ENCODE measurements around the gene AK9.
"Not testable (repeated sequence)": the region's sequence is repeated elsewhere in the genome, so short reads cannot be mapped to it uniquely, and the experiment has no call there.

AK9 gene

DNA sequence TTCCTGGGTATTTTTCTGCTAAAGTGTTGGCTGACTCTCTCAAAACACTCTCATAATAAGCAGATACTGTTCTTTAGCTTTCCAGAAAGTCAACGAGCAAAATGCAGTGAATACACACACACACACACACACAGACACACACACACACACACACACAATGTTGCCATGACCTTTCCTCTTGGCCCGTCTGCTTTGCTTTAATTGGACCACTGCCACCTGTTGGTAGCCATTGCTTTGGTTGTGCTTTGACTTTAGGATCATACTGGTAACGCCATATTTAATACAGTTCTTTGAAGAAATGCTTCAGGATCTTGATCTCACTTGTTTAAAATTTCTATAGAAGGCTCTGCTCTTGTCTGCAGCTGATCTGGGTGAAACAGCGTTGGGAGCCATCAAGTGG lies 4.5 kb upstream of the AK9 start:
- no peak for DNase-seq (ENCODE audit: low spot score)

DNA sequence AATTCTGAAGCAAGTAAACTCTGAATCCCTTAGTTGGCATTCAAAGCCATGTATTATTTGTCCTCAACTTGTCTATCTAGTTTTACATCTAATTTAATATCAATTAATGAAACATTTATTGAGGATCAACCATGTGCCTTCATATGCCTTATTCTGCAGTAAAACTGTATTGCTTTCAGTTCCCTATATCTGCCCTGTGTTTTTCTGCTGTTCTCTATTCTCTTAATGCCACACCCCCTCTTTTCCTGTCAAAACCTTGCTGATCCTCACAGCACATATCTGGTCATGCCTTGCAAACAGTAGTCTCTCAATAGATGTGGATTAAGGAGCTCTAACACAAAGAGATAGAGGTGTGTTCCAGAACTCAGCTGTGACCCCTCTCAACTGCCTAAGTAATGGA lies 2.1 kb upstream of the AK9 start:
- DNase-seq (ENCODE audit: low spot score): no peak

DNA sequence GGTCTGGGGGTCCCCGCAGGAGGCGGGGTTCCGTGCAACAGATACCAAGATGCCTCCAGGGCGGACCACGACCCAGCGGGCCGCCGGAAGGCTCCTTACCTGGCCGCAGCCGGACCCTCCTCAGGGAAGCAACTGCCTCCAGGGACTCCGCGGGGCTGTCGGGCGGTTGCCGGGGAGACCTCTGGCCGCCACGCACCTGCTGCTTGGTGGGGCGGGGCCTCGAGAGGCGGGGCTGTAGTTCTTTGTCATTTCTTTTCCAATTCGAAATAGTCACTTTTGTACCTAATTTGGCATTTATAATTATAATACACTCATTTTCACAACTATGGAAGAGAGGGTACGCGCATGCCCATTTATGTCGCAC lies 647 bp downstream of the AK9 start:
- peak; percentile 48 for DNase-seq (ENCODE audit: low spot score)

DNA sequence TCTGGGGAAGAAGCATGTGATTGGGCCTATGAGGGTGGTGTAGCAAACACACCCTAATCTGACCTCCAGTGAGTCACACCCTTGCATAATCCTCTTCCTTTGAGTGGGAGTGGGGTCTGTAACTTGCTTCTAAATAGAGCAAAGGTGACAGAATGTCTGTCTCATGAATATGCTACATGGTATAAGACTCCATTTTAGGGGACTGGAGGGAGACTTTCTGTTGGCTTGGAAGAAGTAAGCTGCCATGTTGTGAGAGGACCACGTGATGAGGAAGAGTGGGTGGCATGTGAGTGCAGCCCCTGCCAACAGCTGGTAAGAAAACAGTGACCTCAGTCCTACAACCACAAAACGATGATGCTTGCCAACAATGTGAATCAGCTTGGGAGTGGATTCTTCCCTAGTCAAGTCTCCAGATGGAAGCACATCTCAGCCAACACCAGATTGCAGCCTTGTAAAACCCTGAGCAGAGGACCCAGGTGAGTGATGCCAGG lies 3.7 kb downstream of the AK9 start:
- no peak for DNase-seq (ENCODE audit: low spot score)

DNA sequence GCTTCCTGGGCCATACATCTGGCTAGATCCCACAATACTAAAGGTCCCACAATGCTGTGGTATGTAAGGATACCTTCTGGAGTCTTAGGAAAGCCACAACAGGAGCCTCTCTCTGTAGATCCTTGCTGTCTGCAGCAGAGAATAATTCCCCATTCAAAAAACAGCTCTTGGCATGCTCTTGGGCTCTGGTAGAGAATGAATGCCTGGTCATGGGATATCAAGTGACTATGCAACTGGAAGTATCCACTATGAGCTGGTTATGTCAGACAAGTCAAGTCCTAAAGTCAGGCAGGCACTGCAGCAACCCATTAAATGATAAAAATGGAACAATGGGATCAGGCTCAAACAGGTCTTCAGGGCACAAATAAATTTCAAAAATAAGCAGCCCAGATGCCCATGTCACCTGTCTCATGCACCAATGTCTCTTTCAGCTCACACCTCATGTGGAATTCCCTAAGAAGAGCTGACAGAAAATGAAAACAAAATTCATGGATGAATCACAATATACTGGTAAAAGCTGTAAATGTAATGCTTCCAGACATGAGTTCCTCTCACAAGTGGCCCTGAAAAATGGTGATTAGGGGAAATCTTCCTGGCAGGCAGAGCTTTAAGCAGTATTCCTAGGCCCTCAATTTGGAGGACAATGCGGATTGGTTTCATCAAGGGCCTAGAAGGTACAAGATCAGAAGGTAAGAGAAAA lies 4.3 kb downstream of the AK9 start:
- no peak for DNase-seq (ENCODE audit: low spot score)

DNA sequence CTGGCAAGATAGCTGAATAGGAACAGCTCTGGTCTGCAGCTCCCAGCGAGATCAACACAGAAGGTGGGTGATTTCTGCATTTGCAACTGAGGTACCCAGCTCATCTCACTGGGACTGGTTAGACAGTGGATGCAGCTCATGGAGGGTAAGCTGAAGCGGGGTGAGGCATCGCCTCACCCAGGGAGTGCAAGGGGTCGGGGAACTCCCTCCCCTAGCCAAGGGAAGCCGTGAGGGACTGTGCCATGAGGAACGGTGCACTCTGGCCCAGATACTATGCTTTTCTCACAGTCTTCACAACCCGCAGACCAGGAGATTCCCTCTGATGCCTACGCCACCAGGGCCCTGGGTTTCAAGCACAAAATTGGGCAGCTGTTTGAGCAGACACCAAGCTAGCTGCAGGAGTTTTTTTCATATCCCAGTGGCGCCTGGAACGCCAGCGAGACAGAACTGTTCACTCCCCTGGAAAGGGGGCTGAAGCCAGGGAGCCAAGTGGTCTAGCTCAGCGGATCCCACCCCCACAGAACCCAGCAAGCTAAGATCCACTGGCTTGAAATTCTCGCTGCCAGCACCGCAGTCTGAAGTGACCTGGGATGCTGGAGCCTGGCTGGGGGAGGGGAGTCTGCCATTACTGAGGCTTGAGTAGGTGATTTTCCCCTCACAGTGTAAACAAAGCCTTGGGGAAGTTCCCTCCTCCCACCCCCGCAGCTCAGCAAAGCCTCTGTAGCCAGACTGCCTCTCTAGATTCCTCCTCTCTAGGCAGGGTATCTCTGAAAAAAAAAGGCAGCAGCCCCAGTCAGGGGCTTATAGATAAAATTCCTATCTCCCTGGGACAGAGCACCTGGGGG lies 12.1 kb downstream of the AK9 start:
- not testable (repeated sequence) for DNase-seq (ENCODE audit: low spot score)

DNA sequence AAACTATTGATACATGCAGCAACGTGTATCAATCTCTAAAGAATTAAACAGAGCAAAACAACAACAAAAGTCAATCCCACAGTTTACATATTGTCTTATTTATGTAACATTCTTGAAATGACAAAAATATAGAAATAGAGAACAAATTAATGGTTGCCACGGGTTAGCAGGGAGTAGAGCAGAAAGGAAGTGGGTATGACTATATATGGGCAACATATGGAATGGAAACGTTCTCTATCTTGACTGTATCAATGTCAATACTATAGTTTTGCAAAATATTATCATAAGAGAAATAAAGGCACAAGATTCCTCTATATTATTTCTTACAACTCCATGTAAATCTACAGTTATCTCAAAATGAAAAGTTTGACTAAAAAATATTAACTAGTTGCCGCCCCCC lies 12.8 kb downstream of the AK9 start:
- DNase-seq (ENCODE audit: low spot score): no peak

DNA sequence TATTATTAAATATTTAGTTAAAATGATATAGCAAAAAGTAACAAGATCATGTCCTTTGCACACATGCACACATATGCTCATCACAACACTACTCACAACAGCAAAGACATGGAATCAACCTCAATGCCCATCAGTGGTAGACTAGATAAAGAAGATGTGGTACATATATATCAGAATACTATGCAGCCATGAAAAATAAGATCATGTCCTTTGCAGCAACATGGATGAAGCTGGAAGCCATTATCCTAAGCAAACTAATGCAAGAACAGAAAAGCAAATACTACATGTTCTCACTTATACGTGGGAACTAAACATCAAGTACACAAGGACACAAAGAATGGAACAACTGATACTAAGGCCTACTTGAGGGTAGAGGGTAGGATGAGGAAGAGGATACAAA lies 14.3 kb downstream of the AK9 start:
- no peak for DNase-seq (ENCODE audit: low spot score)

DNA sequence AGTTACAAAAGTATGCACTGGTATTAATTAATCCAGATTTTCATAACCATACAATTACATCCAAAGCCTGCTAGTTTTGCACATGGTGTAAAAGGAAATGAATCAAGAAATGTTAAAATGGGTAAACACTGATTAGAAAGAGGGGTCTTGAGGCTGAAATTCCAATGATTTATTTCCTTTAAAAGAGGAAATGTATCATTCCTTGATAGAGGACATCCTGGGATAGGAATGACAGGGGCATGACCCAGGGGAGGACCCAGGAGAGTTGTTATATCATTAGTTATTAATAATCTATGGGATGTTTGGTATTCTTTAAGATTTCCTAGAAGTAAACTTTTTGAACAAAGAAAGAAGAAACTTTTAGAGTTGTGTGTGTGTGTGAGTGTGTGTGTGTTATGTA lies 18.2 kb downstream of the AK9 start:
- DNase-seq (ENCODE audit: low spot score): no peak

DNA sequence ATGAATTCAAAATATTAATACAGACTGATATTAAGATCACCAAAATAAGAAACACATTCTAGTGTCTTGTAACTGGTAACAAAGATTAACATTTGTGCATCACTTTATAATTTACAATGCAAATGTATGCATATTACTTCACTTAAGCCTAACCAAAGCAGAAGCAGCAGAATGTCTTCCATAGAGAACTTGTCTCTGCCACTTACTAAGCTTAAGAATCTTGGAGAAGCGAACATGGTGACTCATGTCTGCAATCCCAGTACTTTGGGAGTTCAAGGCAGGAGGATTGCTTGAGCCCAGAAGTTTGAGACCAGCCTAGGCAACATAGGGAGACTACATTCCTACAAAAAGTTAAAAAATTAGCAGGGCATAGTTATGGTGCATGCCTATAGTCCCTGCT lies 18.8 kb downstream of the AK9 start:
- DNase-seq (ENCODE audit: low spot score): no peak

DNA sequence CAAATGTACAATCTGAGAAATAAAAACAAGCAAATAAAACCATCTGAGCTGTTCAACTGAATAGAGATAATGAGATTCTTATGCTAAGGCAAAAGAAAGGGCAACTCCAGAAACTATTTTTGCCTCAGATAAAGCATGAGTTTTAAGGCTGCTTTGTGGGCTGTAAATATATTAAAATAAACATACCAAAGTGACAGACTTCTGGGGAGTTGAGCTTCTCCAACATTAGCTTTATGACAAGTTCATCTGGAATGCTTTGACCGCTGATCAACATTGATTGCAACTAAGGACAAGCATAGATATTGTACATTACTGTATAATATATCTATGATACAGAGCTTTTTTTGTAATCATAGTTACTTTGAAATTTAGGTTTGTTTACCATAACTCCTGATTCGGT lies 19.3 kb downstream of the AK9 start:
- no peak for DNase-seq (ENCODE audit: low spot score)

DNA sequence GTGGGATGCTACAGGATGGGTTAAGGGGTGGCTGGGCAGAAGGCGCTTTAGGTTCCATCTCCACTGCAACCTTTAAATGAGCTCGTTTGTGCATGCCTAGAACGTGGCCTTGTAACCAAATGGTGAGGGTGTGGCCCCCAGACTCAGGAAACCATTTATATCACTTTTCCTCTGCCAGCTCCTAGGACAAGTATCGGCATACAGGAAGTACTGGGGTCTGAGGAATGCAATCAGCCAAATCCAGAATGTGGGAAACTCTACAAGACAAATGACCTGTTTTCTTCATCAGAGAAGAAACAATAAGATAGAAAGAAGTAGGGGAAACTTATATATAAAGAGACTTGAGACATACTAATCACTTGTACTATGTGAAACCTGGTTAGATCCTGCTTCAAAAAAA lies 21.2 kb downstream of the AK9 start:
- DNase-seq (ENCODE audit: low spot score): no peak

DNA sequence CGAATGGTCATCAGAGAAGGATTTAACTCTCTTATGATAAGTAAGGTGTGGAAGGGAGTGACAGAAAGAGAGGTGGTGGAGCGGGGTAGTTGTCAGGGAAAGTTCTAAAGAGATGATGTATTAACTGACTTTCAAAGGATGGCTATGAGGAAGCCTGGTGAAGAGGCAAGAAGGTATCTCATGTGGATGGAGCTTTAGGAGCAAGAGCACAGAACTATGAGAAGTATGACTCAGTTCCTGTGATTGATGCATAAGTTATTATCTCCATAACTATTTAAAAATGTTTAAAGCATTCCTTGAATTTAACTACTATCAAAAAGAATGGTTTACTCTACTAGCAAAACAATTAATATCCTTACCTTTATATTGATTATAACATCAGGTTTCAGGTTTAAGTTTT lies 28.8 kb downstream of the AK9 start:
- DNase-seq (ENCODE audit: low spot score): no peak

DNA sequence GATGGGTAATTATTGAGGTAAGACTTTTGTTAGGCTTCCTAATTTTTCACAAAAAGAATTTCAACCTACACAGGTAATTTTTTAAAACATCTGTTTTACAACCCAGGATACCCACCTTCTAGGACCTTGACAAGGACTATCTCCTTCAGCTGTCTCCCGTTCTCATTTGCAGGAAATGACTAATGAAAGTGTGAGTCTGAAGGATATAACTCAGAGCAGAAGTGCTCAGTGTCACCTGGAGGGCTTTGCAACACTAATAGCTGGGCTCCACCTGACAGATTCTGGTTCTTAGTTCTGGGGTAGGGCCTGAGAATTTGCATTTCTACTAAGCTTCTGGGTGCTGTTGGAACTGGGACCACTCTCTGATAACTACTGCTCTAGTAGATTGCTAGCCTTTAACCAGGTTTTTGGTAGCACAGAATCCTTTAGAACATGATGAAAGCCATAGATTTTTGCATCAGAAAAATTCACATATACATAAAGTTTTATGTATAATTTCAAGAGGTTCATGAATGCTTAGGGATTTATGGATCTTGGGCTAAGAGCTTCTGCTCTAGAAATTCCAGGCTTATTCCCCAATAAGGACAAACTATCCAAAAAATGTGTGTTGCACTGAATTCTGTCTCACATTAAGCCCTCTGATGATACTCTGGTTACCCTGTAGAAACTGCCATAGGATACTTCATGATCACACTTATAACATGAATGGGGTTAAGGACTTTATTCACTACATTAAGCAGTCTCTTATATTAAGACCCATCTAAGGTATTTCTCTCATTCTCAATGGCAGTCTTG lies 30.3 kb downstream of the AK9 start:
- DNase-seq (ENCODE audit: low spot score): no peak

DNA sequence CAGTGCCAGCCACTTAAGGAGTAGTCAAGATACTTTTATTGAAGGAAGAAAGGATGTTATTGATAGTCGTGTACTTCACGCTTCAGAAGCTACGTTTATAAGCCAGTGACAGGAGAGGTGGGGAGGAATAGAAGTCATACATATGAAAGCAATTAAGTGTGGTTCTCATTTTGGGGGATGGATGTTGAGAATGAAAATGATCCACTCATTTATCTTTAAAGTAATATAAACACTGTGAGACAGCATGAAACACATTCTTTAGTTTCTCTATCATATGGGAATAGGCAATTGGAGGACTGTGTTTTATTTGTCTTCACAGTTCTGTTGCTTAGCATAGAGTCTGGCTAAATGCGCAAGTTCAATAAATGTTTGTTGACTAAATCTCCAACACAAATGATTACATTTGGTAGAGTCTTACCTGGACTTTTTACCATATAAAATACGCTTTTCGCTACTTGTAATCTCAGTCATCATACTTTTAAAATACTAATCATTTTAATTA lies 35.2 kb downstream of the AK9 start:
- no peak for DNase-seq (ENCODE audit: low spot score)

DNA sequence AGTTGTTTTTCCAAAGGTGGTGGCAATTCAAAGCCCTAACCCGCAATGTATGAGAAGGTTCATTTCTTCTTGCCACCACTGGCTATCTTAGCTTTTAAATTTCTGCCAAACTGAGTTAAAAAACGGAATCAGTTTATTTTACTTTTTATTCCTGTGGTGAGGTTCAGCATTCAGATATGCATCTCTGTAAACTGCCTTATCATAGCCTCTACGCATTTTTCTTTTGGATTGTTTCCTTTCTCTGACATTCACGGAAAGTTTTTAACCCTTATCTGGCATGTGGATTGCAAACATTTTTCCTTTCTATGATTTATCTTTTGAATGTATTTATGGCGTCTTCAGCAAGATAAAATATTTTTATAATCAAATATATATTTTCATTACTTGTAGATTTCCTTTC lies 37.7 kb downstream of the AK9 start:
- DNase-seq (ENCODE audit: low spot score): no peak

DNA sequence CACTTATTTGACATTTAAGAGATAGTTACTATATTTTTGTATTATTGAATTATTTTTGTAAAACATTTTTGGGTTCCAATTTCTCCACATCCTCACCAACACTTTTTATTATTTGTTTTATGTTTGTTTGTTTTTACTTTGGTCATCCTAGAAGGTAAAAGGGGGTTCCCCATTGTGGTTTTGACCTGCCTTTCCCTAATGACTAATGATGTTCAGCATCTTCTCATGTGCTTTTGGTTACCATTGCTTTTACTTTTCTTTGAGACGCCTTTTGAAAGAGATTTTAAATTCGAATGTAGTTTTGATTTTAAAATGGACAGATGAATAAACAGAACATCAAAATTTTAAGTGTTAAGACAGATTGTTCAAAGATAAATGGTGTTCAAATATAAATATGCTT lies 46.9 kb downstream of the AK9 start:
- no peak for DNase-seq (ENCODE audit: low spot score)

DNA sequence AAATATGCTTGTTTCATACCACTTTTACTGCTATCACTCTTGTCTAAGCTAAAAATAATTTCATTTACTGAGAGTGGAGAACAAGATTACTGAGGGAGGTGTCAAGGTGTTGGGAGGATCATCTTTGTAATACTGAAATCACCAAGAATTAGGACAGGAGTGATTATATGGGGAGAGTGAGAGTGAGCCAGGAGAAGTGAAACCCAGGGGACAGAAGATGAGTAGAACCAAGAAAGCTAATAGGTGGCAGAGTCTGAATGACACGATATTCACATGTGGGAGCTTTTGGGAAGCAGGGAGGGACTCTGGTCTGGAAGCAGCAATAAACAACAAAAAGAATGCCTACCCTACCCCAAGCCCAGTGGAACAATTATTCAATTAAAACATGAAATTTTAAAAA lies 58.6 kb downstream of the AK9 start:
- no peak for DNase-seq (ENCODE audit: low spot score)

DNA sequence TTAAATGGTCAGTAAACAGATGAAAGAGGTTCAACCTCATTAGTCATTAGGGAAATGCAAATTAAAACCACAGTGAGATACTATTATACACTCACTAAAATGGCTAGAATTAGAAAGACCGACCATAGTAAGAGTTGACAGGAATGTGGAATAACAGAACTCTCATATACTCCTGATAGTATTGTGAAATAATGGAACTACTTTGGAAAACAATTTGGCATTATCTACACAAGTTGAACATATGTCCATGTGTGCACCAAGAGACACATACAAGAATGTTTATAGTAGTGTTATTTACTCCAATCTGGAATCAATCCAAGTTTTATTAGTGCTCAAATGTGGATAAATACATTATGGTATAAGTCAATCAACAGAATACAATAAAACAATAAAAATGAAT lies 59.6 kb downstream of the AK9 start:
- DNase-seq (ENCODE audit: low spot score): no peak

DNA sequence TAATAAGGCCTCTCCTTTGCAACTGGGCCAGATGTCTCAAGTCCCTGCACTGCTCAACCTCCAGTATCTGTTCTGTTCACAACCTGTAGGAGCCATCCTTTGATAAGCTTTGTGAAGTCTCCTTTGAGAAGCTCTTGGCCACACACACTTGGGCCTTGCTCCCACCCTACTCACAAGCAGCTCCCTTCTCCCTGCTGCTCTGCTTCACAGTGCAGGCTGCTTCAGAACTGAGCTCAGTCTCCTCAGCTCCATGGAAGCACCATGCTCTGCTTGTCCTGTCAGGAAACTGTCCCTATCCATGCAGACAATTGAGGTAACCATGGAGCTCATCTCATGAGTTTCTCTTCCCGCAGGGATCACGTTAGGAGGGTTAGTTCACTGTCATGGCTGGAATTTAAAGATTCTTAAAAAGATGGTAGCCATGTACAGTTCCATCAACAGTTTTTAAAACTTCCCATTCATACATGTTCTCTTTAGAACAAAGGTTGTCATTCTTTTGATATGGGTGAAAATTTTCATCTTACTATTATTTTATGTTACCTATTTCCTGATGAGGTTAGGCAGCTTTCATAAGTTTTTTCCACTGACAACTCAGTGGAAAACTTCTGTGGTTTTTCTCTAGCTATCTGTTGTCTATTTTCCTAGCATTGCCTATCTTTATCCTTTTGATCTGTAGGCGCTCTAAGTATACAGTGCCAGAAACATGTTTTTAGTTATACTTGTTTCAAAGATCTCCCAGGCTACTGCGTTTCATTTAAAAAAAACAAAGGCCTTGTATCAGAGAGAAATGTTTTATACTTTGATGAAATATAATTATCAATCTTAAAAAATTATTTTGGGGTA lies 62.6 kb downstream of the AK9 start:
- DNase-seq (ENCODE audit: low spot score): no peak

DNA sequence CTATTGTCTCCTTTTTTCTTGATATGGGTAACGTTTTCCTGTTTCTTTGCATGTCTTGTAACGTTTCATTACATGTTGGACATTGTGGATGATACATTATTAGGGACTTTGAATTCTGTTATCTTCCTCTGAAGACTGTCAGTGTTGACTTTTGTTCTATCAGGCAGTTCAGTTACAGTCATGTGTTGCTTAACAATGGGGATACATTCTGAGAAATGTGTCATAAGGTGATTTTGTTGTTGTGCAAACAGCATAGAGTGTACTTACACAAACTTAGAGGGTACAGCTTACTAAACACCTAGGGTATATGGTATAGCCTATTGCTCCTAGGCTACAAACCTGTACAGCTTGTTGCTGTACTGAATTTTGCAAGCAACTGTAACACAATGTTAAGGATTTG lies 64.7 kb downstream of the AK9 start:
- no peak for DNase-seq (ENCODE audit: low spot score)

DNA sequence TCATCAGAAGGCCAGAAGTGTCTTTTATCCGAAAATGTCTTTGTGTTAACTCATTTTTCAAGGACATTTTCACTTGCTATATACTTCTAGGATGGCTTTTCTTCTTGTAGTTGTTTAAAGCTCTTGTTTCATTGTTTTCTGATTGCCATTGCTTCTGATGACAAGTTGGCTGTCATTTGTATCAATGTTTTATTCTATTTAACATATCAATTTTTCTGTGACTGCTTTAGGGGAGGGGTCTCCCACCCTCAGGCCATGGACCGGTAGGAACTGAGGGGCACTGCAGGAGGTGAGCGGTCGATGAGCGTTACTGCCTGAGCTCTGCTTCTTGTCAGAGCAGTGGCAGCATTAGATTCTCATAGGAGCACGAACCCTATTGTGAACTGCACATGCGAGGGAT lies 65.8 kb downstream of the AK9 start:
- no peak for DNase-seq (ENCODE audit: low spot score)
